IPS-20b (cell line): Measurements from ENCODE around the gene ACR.

ENCODE experiments used
- H3K27ac ChIP-seq: one replicate; pipeline ENCODE4 v1.5.1; 2013; ENCODE audit warnings: low read length
- H3K27me3 ChIP-seq: 2 replicates; pipeline ENCODE4 v1.6.1; 2013; ENCODE audit warnings: mild to moderate bottlenecking, low read length, inconsistent platforms; ENCODE audit not compliant: insufficient read depth
- H3K36me3 ChIP-seq: 2 replicates; pipeline ENCODE4 v1.6.1; 2013; ENCODE audit warnings: low read depth, mild to moderate bottlenecking, inconsistent platforms, low read length, moderate library complexity; ENCODE audit not compliant: insufficient read depth
- H3K4me1 ChIP-seq: 2 replicates; pipeline ENCODE4 v1.6.1; 2013; ENCODE audit warnings: mild to moderate bottlenecking, control low read depth, inconsistent platforms, low read length, moderate library complexity; ENCODE audit not compliant: insufficient read depth
- H3K4me3 ChIP-seq: 2 replicates; pipeline ENCODE4 v1.5.1; 2013; ENCODE audit warnings: mild to moderate bottlenecking, low read length, inconsistent platforms
- H3K9ac ChIP-seq: 2 replicates; pipeline ENCODE4 v1.6.1; 2013; ENCODE audit warnings: low read depth, mild to moderate bottlenecking, inconsistent platforms, low read length, moderate library complexity
- H3K9me3 ChIP-seq: 2 replicates; pipeline ENCODE4 v1.6.1; 2013; ENCODE audit warnings: mild to moderate bottlenecking, low read depth, low read length, inconsistent platforms; ENCODE audit not compliant: insufficient read depth

Gene ACR

GRCh38 chr22:50714150-50714549 lies 23.9 kb upstream of the ACR start:
- Histone ChIP-seq H3K4me3 (no peak overlapping the region), H3K27me3 (peaks cover 25% of the 10 kb centered on the region), H3K9ac (no peak overlapping the region), H3K9me3 (no peaks in the 10 kb centered on the region), H3K4me1 (no peaks in the 10 kb centered on the region), H3K36me3 (no peaks in the 10 kb centered on the region), H3K27ac (no peak overlapping the region)

DNA sequence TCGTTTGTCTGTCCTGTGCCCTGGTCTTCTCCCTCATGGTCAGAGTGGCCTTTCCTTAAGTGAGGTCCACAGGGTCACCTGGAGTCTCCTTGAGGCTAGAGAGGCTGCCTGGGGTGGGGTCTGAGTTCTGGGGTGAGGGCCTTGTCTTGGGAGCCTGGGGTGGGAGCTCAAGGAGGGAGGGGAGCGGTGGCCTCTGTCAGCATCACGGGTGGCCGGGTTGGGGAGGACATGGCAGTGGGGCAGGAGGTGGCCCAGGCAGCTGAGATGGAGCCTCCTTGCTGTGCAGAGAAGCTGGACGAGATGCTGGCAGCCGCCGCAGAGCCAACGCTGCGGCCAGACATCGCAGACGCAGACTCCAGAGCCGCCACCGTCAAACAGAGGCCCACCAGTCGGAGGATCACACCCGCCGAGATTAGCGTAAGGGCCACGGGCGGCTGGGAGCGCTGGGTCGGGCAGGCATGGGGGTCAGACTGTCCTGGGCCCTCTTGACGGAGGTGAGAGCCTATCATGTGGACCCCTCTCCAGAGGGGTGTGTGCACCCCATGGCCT lies 23.3 kb upstream of the ACR start:
- Histone ChIP-seq H3K4me3 (no peak overlapping the region), H3K9ac (no peak overlapping the region), H3K4me1 (no peaks in the 10 kb centered on the region), H3K9me3 (no peaks in the 10 kb centered on the region), H3K36me3 (no peaks in the 10 kb centered on the region), H3K27ac (no peak overlapping the region), H3K27me3 (peaks cover 30% of the 10 kb centered on the region)

- H3K9me3 ChIP-seq: no peaks in the 10 kb centered on the region
- peaks cover 36% of the 10 kb centered on the region for H3K27me3 ChIP-seq
- no peak overlapping the region for H3K27ac ChIP-seq
- no peaks in the 10 kb centered on the region for H3K4me1 ChIP-seq
- H3K9ac ChIP-seq: no peak overlapping the region
- no peak overlapping the region for H3K4me3 ChIP-seq
- H3K36me3 ChIP-seq: no peaks in the 10 kb centered on the region
Observed at GRCh38 chr22:50715250-50715649, 22.8 kb upstream of the ACR start.

GRCh38 chr22:50715776-50716175 lies 22.2 kb upstream of the ACR start:
- Histone ChIP-seq H3K4me1 (no peaks in the 10 kb centered on the region), H3K9ac (no peak overlapping the region), H3K27ac (no peak overlapping the region), H3K4me3 (no peak overlapping the region), H3K9me3 (no peaks in the 10 kb centered on the region), H3K27me3 (peaks cover 41% of the 10 kb centered on the region), H3K36me3 (no peaks in the 10 kb centered on the region)

DNA sequence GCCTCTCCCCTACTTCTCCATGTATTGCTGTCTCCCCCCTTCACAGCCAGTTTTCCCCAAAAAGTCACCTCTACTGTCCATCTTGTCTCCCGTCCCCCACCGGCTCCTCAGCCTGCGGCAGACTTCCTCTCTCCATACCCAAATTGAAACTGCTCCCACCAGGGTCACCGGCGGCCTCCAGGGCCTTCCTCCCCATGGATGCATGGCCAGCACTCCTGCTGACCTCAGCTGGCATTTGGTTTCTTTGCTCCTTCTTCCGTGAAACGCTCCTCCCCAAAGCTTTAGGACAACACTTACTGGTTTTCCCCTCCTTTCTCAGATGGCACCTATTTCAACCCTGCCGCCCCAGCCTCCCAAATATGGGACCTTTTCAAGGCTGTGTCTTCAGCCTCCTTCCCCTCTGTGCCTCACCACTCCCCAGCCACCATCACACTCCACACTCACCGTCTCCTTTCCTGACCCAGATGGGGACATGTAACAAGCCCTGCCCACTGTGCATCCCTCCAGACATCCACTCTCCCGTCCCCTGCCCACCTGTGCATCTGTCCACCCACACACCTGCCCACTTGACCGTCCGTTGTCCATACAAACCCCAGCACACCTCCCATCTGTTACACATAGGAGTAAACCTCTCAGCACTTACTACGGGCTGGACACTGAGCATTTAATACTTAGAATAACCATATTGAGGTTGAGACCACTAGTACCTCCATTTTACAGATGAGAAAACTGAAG lies 21.5 kb upstream of the ACR start:
- Histone ChIP-seq H3K36me3 (no peaks in the 10 kb centered on the region), H3K27me3 (peaks cover 48% of the 10 kb centered on the region), H3K27ac (no peak overlapping the region)

GRCh38 chr22:50717709-50718351 lies 20.2 kb upstream of the ACR start:
- no peaks in the 10 kb centered on the region for H3K4me1 ChIP-seq
- H3K9me3 ChIP-seq: no peaks in the 10 kb centered on the region
- H3K27me3 ChIP-seq: peaks cover 62% of the 10 kb centered on the region
- H3K4me3 ChIP-seq: no peak overlapping the region
- H3K27ac ChIP-seq: no peak overlapping the region
- no peak overlapping the region for H3K9ac ChIP-seq
- no peaks in the 10 kb centered on the region for H3K36me3 ChIP-seq

More for the DNA sequence above, 21.5 kb upstream of the ACR start:
- H3K9ac ChIP-seq: no peak overlapping the region
- H3K4me1 ChIP-seq: no peaks in the 10 kb centered on the region
- no peaks in the 10 kb centered on the region for H3K9me3 ChIP-seq
- H3K4me3 ChIP-seq: no peak overlapping the region

- Histone ChIP-seq H3K9ac (no peak overlapping the region), H3K27me3 (peaks cover 67% of the 10 kb centered on the region), H3K9me3 (no peaks in the 10 kb centered on the region), H3K36me3 (no peaks in the 10 kb centered on the region), H3K4me1 (no peaks in the 10 kb centered on the region), H3K27ac (no peak overlapping the region), H3K4me3 (no peak overlapping the region)
Observed at GRCh38 chr22:50718352-50718709, 19.7 kb upstream of the ACR start.

GRCh38 chr22:50719814-50720300 lies 18.1 kb upstream of the ACR start:
- peaks cover 76% of the 10 kb centered on the region for H3K27me3 ChIP-seq

GRCh38 chr22:50720301-50721256 lies 17.4 kb upstream of the ACR start:
- Histone ChIP-seq H3K4me1 (no peaks in the 10 kb centered on the region), H3K9ac (no peak overlapping the region), H3K27ac (no peak overlapping the region), H3K36me3 (no peaks in the 10 kb centered on the region), H3K27me3 (peaks cover 76% of the 10 kb centered on the region), H3K4me3 (peak overlapping the region; percentile 30; the same call in 1 of the 2 replicates), H3K9me3 (no peaks in the 10 kb centered on the region)

More at GRCh38 chr22:50719814-50720300, 18.1 kb upstream of the ACR start:
- no peak overlapping the region for H3K9ac ChIP-seq
- no peaks in the 10 kb centered on the region for H3K9me3 ChIP-seq
- no peak overlapping the region; the same call in 1 of the 2 replicates for H3K4me3 ChIP-seq
- H3K27ac ChIP-seq: no peak overlapping the region
- no peaks in the 10 kb centered on the region for H3K4me1 ChIP-seq
- H3K36me3 ChIP-seq: no peaks in the 10 kb centered on the region

- Histone ChIP-seq H3K4me3 (no peak overlapping the region), H3K4me1 (no peaks in the 10 kb centered on the region), H3K9ac (no peak overlapping the region), H3K36me3 (no peaks in the 10 kb centered on the region), H3K27ac (no peak overlapping the region), H3K27me3 (peaks cover 76% of the 10 kb centered on the region), H3K9me3 (no peaks in the 10 kb centered on the region)
Observed at GRCh38 chr22:50721257-50721844, 16.7 kb upstream of the ACR start.
